B cell (primary cell): Measurements from ENCODE around the gene PHF19. TPM values are rescaled to one million over a fixed set of nuclear protein-coding genes. Genes with fewer than 3 reads are reported as not detected.

ENCODE experiments used
- ATAC-seq: fragments of 200-7000 bp; cut with Tn5 transposase; one replicate; pipeline ENCODE4 v1.10.0; 2021; ENCODE audit warnings: low read depth, mild to moderate bottlenecking, moderate number of reproducible peaks, moderate library complexity
- CTCF ChIA-PET: fragments of 350-600 bp; sonication (Branson Sonifier 250); formaldehyde crosslinking; loops from one replicate; lab custom pipeline; 2021; ENCODE audit warnings: antibody characterized with exemption, inconsistent platforms; lab: Charles Lee
- POLR2A ChIA-PET: fragments of 350-600 bp; sonication (Branson Sonifier 250); formaldehyde crosslinking; loops from one replicate; lab custom pipeline; 2021; ENCODE audit warnings: antibody characterized with exemption; lab: Charles Lee
- DNase-seq: peaks from one replicate; pipeline ENCODE4 v3.0.0; 2013
- H2AFZ ChIP-seq: 2 replicates; pipeline ENCODE4 v1.6.1; 2012; ENCODE audit warnings: mild to moderate bottlenecking, low read depth, low read length; ENCODE audit not compliant: insufficient read depth, poor library complexity, severe bottlenecking
- H3K27ac ChIP-seq, 2 donors: 1 replicate in 1 of 2; 2 replicates in 1 of 2; pipeline ENCODE4 v1.5.1; 2012 to 2013; ENCODE audit warnings: low read length in 2 of 2, mild to moderate bottlenecking in 2 of 2, moderate library complexity in 1 of 2
- H3K27me3 ChIP-seq, 4 experiments: fragments of 200-600 bp in 1 of 4; sonication (generic) in 1 of 4; replicated peaks in 1 of 4; 1 replicate in 2 of 4; 2 replicates in 2 of 4; pipeline versions ENCODE4 v1.6.1 to v1.7.0; 2013 to 2016; ENCODE audit warnings: low read length in 3 of 4, mild to moderate bottlenecking in 2 of 4, mixed read lengths in 1 of 4, moderate library complexity in 1 of 4; ENCODE audit not compliant: insufficient read depth in 4 of 4, control insufficient read depth in 3 of 4; ENCODE audit errors: control extremely low read depth in 1 of 4
- H3K36me3 ChIP-seq, 2 experiments: replicated peaks in 1 of 2; 1 replicate in 1 of 2; 2 replicates in 1 of 2; pipeline versions ENCODE4 v1.6.1 to v1.7.1; 2013; ENCODE audit warnings: low read length in 1 of 2; ENCODE audit not compliant: insufficient read depth in 2 of 2, control insufficient read depth in 1 of 2; ENCODE audit errors: control extremely low read depth in 1 of 2, extremely low read depth in 1 of 2
- H3K4me1 ChIP-seq, 2 donors: fragments of 200-600 bp in 1 of 2; sonication (generic) in 1 of 2; 1 replicate in 1 of 2; 2 replicates in 1 of 2; pipeline versions ENCODE4 v1.5.1 to v1.6.1; 2013 to 2017; ENCODE audit warnings: low read length in 2 of 2; ENCODE audit not compliant: control insufficient read depth in 2 of 2, insufficient read depth in 2 of 2
- H3K4me2 ChIP-seq: replicated peaks from 2 replicates; pipeline ENCODE3; 2012; ENCODE audit warnings: mild to moderate bottlenecking, low read depth, low read length; ENCODE audit not compliant: poor library complexity, severe bottlenecking
- H3K4me3 ChIP-seq, 5 experiments: fragments of 200-600 bp in 1 of 5; sonication (generic) in 1 of 5; 1 replicate in 3 of 5; 2 replicates in 2 of 5; pipeline versions ENCODE4 v1.5.1 to v1.7.0; 2011 to 2016; ENCODE audit warnings: low read length in 4 of 5, mild to moderate bottlenecking in 4 of 5, low read depth in 2 of 5, control low read depth in 1 of 5, moderate library complexity in 1 of 5; ENCODE audit not compliant: insufficient read depth in 1 of 5; ENCODE audit errors: control extremely low read depth in 1 of 5, extremely low read depth in 1 of 5
- H3K79me2 ChIP-seq: fragments of 200-600 bp; sonication (generic); one replicate; pipeline ENCODE4 v1.6.0; 2016; ENCODE audit warnings: low read length; ENCODE audit not compliant: control insufficient read depth, insufficient read depth
- H3K9ac ChIP-seq: fragments of 200-600 bp; sonication (generic); 2 replicates; pipeline ENCODE4 v1.6.1; 2017; ENCODE audit warnings: mild to moderate bottlenecking, low read length, moderate library complexity
- H3K9me3 ChIP-seq, 3 donors: one replicate each; pipeline versions ENCODE4 v1.6.1 to v1.7.1; 2013; ENCODE audit warnings: low read length in 2 of 3; ENCODE audit not compliant: control insufficient read depth in 2 of 3, insufficient read depth in 1 of 3; ENCODE audit errors: control extremely low read depth in 1 of 3
- H4K20me1 ChIP-seq: 2 replicates; pipeline ENCODE4 v1.6.0; 2012; ENCODE audit warnings: mild to moderate bottlenecking, low read length; ENCODE audit not compliant: insufficient read depth, control insufficient read depth, poor library complexity, severe bottlenecking
- H3K27ac Mint-ChIP-seq: one replicate; pipeline ENCODE4 v1.8.0; 2021; ENCODE audit warnings: mixed read lengths
- H3K27me3 Mint-ChIP-seq: one replicate; pipeline ENCODE4 v1.8.0; 2021; ENCODE audit warnings: mixed read lengths
- H3K4me1 Mint-ChIP-seq: one replicate; pipeline ENCODE4 v1.8.0; 2021; ENCODE audit warnings: mixed read lengths
- H3K4me3 Mint-ChIP-seq: one replicate; pipeline ENCODE4 v1.8.0; 2021; ENCODE audit warnings: mixed read lengths
- H3K9me3 Mint-ChIP-seq: one replicate; pipeline ENCODE4 v1.8.0; 2022; ENCODE audit warnings: mixed read lengths; ENCODE audit not compliant: insufficient read depth
- CTCF ChIP-seq: fragments of 200-600 bp; IDR thresholded peaks from one replicate; pipeline ENCODE4 v1.8.0; 2022; ENCODE audit warnings: antibody characterized with exemption, mild to moderate bottlenecking
- EZH2 ChIP-seq: IDR thresholded peaks from 2 replicates; pipeline ENCODE4 v1.6.1; 2012; ENCODE audit warnings: borderline replicate concordance, low read depth, mild to moderate bottlenecking, moderate library complexity, low read length; ENCODE audit not compliant: insufficient read depth, poor library complexity, severe bottlenecking
- WGBS: methylation state at CpG from one replicate; pipeline ENCODE4 v1.1.5; 2013; ENCODE audit warnings: missing lambda C conversion rate; ENCODE audit not compliant: insufficient coverage; 5-methylcytosine and 5-hydroxymethylcytosine counted together
- intact Hi-C: fragments of 100-400 bp; cut with micrococcal nuclease; formaldehyde crosslinking; loops from one replicate; pipeline ENCODE4 v1.10.0; 2022
- polyA plus RNA-seq: library from polyadenylated mRNA; depleted of rRNA; stranded (reverse); fragments of >200 nt; gene quantifications from 2 replicates; pipeline ENCODE4 v1.2.3, GENCODE V29; 2012
- total RNA-seq, 2 donors: library from RNA; stranded (reverse); fragments of 120-200 nt in 1 of 2; gene quantifications; 1 replicate in 1 of 2; 2 replicates in 1 of 2; pipeline versions ENCODE4 v1.2.3 to v1.2.4, GENCODE V29; 2013 to 2022

PHF19 gene
- total and polyA plus RNA-seq, 2 donors (not counting 1 experiment from before 2014, with no cell fraction given), result 17.0 to 20.9 TPM

GRCh38 chr9:120857481-120857880, 19.5 kb downstream of the PHF19 start:
- no peak overlapping the region for H3K4me3 ChIP-seq
- H3K27ac Mint-ChIP-seq, result no peak overlapping the region
- WGBS, result 100% methylated on average over 7 of the region's 7 CpGs
- ChIA-PET CTCF (no interaction called here), POLR2A (no interaction called here)
- H3K4me2 ChIP-seq, result no peak overlapping the region
- peaks cover 10% of the 10 kb centered on the region for H3K79me2 ChIP-seq
- peaks cover 0 to 6% of the 10 kb centered on the region in 2 donors for H3K4me1 ChIP-seq
- no peaks in the 10 kb centered on the region for H3K9me3 Mint-ChIP-seq
- no peaks in the 10 kb centered on the region for H4K20me1 ChIP-seq
- H3K9me3 ChIP-seq, result no peaks in the 10 kb centered on the region
- H3K9ac ChIP-seq, result no peak overlapping the region
- ATAC-seq (no peak), DNase-seq (no peak)
- no peaks in the 10 kb centered on the region for H3K27me3 ChIP-seq
- no peaks in the 10 kb centered on the region for H3K27me3 Mint-ChIP-seq
- intact Hi-C loops, result no loop called here
- H3K4me3 Mint-ChIP-seq, result no peak overlapping the region
- no peak overlapping the region for H2AFZ ChIP-seq
- H3K36me3 ChIP-seq, result peaks cover 0 to 20% of the 10 kb centered on the region in 2 experiments
- TF ChIP-seq CTCF, result no peak
- peaks cover 4% of the 10 kb centered on the region for H3K4me1 Mint-ChIP-seq
- H3K27ac ChIP-seq, result no peak overlapping the region

GRCh38 chr9:120856700-120857099, 20.3 kb downstream of the PHF19 start:
- no peak overlapping the region for H3K9ac ChIP-seq

More at GRCh38 chr9:120856700-120857099, 20.3 kb downstream of the PHF19 start:
- ATAC-seq (no peak), DNase-seq (no peak)
- Histone ChIP-seq H2AFZ (no peak overlapping the region), H3K79me2 (peaks cover 11% of the 10 kb centered on the region), H4K20me1 (no peaks in the 10 kb centered on the region), H3K4me2 (no peak overlapping the region), H3K27ac (no peak overlapping the region), H3K4me3 (no peak overlapping the region), H3K9me3 (no peaks in the 10 kb centered on the region), H3K36me3 (peaks cover 3 to 22% of the 10 kb centered on the region in 2 experiments), H3K27me3 (no peaks in the 10 kb centered on the region), H3K4me1 (peaks cover 0 to 6% of the 10 kb centered on the region in 2 donors)
- Mint-ChIP-seq H3K4me3 (no peak overlapping the region), H3K4me1 (peaks cover 4% of the 10 kb centered on the region), H3K9me3 (no peaks in the 10 kb centered on the region), H3K27ac (no peak overlapping the region), H3K27me3 (no peaks in the 10 kb centered on the region)
- intact Hi-C loops, result no loop called here
- 85% methylated on average over 3 of the region's 4 CpGs for whole genome bisulfite sequencing
- TF ChIP-seq EZH2 (no peak), CTCF (no peak)
- ChIA-PET CTCF (no interaction called here), POLR2A (interaction anchor here (0.6 kb wide), 1 partner anchor 16 kb away, joined by 5 read pairs; no protein-coding TSS in a partner anchor)
